C1 segment of cervical spinal cord (tissue), 14 donors: ENCODE data around the gene MS4A6E.
"Not testable (repeated sequence)": the region's sequence is repeated elsewhere in the genome, so short reads cannot be mapped to it uniquely, and the experiment has no call there.

Experiments used
- DNase-seq, 14 donors: peaks; one replicate each; lab custom pipeline; 2025; lab: John Stamatoyannopoulos, UW

MS4A6E gene

GRCh38 chr11:60326955-60327354 lies at the start of gene MS4A6E:
Gene MS4A6E, plus strand, starts transcription at chr11:60327255. Its CDS starts 7,641 bp downstream, at chr11:60334896.
- DNase-seq = no peak

- DNase-seq = peak in 2 of 14 donors; percentile 11 to 12
Observed at GRCh38 chr11:60280412-60280811, 46.6 kb upstream of the MS4A6E start, which contains the start of gene MS4A4A. Gene MS4A4A, plus strand, starts transcription at chr11:60280666. Its CDS starts 10 bp downstream, at chr11:60280676.

- no peak for DNase-seq
Observed at GRCh38 chr11:60281485-60281884, 45.6 kb upstream of the MS4A6E start.

- DNase-seq = no peak
Observed at GRCh38 chr11:60282286-60282685, 44.8 kb upstream of the MS4A6E start.

- DNase-seq = not testable (repeated sequence)
Observed at GRCh38 chr11:60285411-60286126, 41.5 kb upstream of the MS4A6E start.

GRCh38 chr11:60288531-60288930 lies 38.5 kb upstream of the MS4A6E start:
- DNase-seq = no peak

GRCh38 chr11:60292145-60292544 lies 34.9 kb upstream of the MS4A6E start:
- DNase-seq = no peak

GRCh38 chr11:60301178-60301577 lies 25.9 kb upstream of the MS4A6E start:
- no peak for DNase-seq

GRCh38 chr11:60301884-60302283 lies 25.2 kb upstream of the MS4A6E start:
- DNase-seq = not testable (repeated sequence)

- DNase-seq = no peak
Observed at GRCh38 chr11:60303661-60304060, 23.4 kb upstream of the MS4A6E start.

- no peak for DNase-seq
Observed at GRCh38 chr11:60305906-60306619, 21.0 kb upstream of the MS4A6E start.

- no peak for DNase-seq
Observed at GRCh38 chr11:60307507-60308195, 19.4 kb upstream of the MS4A6E start.

GRCh38 chr11:60310407-60310998 lies 16.6 kb upstream of the MS4A6E start:
- DNase-seq = peak in 9 of 14 donors; percentile 0 to 27 (median 6)

GRCh38 chr11:60314635-60315321 lies 12.3 kb upstream of the MS4A6E start:
- DNase-seq = no peak

- no peak for DNase-seq
Observed at GRCh38 chr11:60315871-60316270, 11.2 kb upstream of the MS4A6E start.

GRCh38 chr11:60316317-60316716 lies 10.7 kb upstream of the MS4A6E start:
- no peak for DNase-seq

GRCh38 chr11:60318726-60319125 lies 8.3 kb upstream of the MS4A6E start:
- no peak for DNase-seq

GRCh38 chr11:60321051-60321450 lies 6.0 kb upstream of the MS4A6E start:
- DNase-seq = no peak

- DNase-seq = no peak
Observed at GRCh38 chr11:60328460-60328859, 1.4 kb downstream of the MS4A6E start.

GRCh38 chr11:60332846-60333245 lies 5.8 kb downstream of the MS4A6E start:
- DNase-seq = no peak

- DNase-seq = peak in 7 of 14 donors; percentile 7 to 32 (median 22)
Observed at GRCh38 chr11:60334005-60334620, 7.1 kb downstream of the MS4A6E start.
